ENCODE results near the gene GPC5.

- no peak for TF ChIP-seq CTCF (IDR thresholded peaks at IDR 0.05; ENCODE audit: low read depth, low read length, missing input control)
- no peak for TF ChIP-seq EGR1 (IDR thresholded peaks at IDR 0.05; ENCODE audit: low read depth in 2 of 2)
- no peak for TF ChIP-seq GABPA (IDR thresholded peaks at IDR 0.05 in 1 of 2, conservative IDR thresholded peaks at IDR 0.05 in 1 of 2)
- TF ChIP-seq RAD21 (IDR thresholded peaks at IDR 0.05): no peak
- no peak for TF ChIP-seq ZBTB33 (IDR thresholded peaks at IDR 0.05)
- no peak for TF ChIP-seq YY1 (IDR thresholded peaks at IDR 0.05)
- TF ChIP-seq REST (IDR thresholded peaks at IDR 0.05): no peak
- TF ChIP-seq MAX (IDR thresholded peaks at IDR 0.05): no peak
- TF ChIP-seq HNF4A (conservative IDR thresholded peaks at IDR 0.05): no peak
- no peak for TF ChIP-seq TAF1 (conservative IDR thresholded peaks at IDR 0.05)
- TF ChIP-seq JUND (IDR thresholded peaks at IDR 0.05): no peak
- no peak for TF ChIP-seq FOXA1 (IDR thresholded peaks at IDR 0.05)
- no peak for TF ChIP-seq RXRA (IDR thresholded peaks at IDR 0.05)
- no peak for TF ChIP-seq ATF3 (IDR thresholded peaks at IDR 0.05)
Measured at GRCh38 chr13:91845612-91846011, 447.2 kb downstream of the GPC5 start.
